GM19455 (cell line): ENCODE measurements around the gene CFAP97.
A peak's percentile ranks its signal among the peaks of the same experiment; 100 is the strongest.
"Not testable (repeated sequence)": the region's sequence is repeated elsewhere in the genome, so short reads cannot be mapped to it uniquely, and the experiment has no call there.

Experiments used
- ATAC-seq: cut with Tn5 transposase; IDR thresholded peaks from one replicate; pipeline ENCODE4 v1.9.1; 2021; ENCODE audit not compliant: unreplicated experiment

The CFAP97 gene

GRCh38 chr4:185201977-185202962 is 1.5 kb downstream of the CFAP97 start:
- no peak for ATAC-seq

DNA sequence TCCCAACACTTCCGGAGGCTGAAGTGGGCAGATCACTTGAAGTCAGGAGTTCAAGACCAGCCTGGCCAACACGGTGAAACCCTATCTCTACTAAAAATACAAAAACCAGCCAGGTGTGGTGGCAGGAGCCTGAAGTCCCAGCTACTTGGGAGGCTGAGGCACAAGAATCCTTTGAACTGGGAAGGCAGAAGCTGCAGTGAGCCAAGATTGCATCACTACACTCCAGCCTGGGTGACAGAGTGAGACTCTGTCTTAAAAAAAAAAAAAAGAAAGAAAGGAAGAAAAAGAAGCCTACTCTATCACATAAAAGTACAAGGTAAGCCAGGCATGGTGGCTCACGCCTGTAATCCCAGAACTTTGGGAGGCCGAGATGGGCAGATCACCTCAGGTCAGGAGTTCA is 5.6 kb downstream of the CFAP97 start:
- ATAC-seq, result not testable (repeated sequence)

DNA sequence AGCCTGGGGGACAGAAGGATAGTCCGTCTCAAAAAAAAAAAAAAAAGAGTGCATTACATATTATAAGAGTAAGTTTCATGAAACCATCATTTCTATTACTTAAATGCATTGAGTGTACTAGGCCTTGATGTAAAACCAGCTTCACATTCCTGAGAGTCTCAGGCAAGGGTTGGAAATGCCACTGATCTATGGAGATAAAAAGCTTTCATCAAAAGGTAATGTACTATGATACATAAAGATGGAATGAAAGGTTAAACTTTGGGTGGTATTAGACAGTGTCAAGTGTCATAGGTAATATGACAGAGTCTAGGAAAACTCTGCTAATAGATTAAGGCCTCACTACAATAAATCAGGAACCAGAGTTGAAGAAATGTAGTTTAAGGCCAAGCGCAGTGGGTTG is 7.4 kb downstream of the CFAP97 start:
- no peak for ATAC-seq

DNA sequence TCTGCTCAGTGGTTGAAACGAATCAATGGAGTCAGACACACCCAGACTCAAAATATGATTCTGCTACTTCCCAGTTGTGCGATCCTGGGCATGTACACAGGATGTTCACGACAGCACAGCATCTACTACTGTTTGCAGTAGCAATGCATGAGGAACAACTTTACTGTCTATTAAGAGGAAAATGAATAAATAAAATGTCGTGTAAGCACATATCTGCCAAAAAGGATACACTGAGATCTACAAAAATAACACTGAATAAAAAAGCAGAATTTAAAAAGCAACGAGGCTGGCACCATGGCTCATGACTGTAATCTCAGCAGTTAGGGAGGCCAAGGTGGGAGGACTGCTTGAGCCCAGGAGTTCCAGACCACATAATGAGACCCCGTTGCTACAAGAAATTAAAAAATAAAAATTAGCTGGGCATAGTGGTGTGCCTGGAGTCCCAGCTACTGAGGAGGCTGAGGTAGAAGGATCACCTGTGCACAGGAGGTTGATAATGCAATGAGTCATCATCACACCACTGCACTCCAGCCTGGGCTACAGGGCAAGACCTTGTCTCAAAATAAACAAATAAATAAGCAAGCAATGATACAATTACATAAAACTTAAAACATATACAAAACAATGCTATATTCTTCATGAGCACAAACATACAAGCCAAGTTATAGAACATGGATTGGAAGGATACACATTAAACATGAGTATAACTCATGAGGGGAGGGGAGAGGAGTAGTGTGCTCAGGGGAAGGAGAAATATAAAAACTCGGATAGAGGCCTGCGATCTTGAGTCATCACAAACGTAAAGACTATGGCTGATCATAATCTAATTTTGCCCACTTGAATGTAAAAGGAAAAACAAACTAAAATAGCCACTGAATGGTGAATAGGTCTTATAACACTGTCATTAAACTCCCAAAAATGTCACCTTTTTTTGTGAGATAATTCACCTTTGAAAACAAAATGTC is 8.6 kb downstream of the CFAP97 start:
- no peak for ATAC-seq

DNA sequence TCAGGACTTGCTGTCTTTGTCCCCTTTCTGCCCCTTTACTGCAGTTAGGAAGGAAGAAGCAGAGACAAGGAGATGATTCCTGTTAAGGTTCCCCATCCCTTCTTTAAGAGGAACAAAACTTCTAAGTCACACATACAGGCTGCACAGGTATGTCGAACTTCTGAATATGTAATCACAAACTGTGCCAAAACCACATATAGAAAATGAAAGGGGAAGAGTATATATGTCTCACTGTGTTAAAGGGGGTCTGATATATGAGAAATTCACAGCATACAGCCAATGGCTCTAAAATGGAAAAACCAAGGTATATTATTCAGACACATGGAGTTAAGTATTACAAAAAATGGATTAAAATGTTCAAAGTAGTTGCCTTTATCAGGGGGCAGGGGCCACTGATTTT is 11.7 kb downstream of the CFAP97 start:
- ATAC-seq, result peak; percentile 83

DNA sequence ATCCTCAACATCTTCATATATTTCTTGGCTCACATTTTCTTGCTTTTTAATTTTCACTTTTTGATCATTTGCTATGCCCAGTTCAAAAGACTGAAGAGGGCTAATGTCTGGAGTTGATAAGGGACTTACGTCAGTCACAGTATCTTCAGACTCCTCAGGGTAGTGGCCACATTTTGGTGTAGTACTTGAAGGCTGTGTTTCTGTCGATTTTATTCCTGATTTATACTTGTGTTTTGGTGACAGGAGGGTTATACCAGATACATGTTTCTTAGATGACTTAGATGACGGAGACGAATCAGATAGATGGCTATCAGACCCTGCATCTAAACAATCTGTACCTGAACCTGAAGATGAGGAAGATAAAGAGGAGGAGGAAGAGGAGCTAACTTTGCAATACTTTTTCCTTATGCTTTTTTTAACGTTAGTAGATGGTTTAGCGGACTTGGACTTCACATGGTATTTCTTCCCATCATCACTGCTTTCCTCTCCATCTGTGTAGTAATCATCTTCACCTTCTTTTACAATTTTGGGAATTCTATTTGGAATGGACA is 13.4 kb downstream of the CFAP97 start:
- ATAC-seq, result no peak

DNA sequence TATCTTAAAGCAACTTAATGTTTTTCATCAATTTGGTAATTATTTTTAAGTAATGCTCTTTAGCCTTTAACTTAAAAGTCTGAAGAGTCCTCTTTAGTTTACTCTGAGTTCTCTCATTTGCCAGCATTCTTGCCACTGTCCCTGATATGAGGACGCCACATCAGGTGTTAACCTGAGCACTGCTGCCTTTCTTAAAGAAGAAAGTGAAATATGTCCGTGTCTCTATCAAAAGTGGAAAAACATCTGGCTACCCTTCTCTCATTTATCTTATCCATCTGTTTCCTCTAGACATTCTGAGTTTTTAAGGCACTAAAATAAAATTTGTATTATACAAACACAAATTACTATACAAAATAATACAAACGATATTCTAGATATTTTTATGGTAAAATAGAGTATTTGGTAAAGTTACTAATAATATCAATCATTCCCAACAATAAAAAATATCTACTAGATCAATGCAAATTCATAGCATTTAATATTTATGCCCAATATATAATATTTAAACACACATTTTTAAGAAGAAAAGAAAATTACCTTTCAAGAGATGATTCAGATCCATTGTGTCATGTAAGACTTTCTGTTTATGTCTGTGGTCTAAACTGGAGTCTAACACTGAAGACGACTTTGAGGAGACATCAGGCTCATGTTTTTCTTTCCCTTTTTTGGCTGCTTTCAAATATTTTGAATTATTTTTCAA is 14.0 kb downstream of the CFAP97 start:
- ATAC-seq, result no peak

DNA sequence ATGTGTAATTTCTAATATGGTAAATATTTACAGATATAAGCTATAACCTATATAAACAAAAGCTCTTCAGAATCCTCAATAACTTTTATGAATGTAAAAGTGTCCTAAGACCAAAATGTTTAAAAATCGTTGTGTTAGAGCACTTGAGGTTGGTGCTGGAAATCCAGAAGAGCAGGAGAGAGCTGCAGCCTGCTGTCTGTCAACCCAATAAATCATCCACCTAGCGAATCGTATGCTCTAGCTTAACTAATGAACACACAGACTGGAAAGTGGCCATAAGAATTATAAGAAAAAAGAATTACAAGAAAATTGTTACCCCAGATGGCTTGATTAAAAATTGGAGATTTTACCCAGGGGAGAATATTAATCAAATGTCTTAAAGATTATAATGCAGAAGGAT is 17.0 kb downstream of the CFAP97 start:
- no peak for ATAC-seq

DNA sequence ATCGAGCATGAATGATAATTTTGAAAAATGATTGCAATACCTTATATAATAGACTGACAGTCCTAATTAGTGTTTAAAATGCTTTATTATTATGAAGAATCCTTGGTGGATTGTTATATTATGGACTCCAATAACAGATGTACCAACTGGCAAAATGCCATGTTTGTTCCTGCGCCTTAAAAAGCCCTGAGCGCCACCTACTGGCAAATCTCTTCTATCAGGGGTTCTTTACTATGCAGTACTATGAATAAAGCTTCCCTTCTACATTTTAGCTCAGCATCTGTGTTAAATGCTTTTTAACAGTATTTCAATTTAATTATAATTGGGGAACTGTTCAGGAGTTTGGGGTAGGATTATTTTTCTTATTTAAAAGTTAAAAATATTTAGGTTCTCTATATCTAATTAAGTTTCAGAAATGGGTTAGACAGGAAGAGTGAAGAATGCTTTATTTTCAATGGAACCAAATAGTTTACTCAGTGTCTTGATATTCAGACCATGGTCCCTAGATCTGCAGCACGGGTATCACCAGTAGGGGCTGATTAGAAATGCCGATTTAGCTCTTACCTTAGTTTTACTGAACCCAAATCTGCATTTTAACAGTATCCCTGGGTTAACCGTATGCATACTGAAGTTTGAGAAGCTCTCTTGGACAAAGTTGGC is 20.0 kb downstream of the CFAP97 start:
- ATAC-seq, result peak; percentile 59

DNA sequence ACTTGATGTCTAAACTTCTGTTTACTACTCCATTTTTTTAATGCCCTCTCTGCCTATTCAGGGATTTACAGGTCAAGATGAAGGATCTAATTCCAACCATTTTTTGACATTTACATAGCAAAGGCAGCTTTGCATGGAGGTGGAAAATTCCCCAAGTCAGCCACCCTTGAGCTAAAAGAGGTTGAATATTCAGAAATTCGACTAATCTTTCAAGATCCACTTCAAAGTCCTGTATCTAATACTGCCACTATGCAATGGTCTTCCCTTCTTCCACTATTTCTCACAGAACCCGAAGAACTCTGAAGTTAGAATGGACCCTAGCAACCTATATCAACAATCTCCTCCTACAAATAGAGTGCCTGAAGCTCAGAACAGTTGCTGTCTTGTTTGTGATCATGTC is 21.6 kb downstream of the CFAP97 start:
- ATAC-seq, result no peak

GRCh38 chr4:185179488-185179887 is 24.3 kb downstream of the CFAP97 start:
- no peak for ATAC-seq

GRCh38 chr4:185171373-185172071 is 32.3 kb downstream of the CFAP97 start:
- ATAC-seq, result peak; percentile 73

- no peak for ATAC-seq
These were observed 36.6 kb downstream of the CFAP97 start for GRCh38 chr4:185167234-185167633.

- peak; percentile 93 for ATAC-seq
These were observed 38.2 kb downstream of the CFAP97 start for GRCh38 chr4:185165605-185166063.

- ATAC-seq, result no peak
These were observed 52.5 kb downstream of the CFAP97 start for GRCh38 chr4:185151296-185151695.

DNA sequence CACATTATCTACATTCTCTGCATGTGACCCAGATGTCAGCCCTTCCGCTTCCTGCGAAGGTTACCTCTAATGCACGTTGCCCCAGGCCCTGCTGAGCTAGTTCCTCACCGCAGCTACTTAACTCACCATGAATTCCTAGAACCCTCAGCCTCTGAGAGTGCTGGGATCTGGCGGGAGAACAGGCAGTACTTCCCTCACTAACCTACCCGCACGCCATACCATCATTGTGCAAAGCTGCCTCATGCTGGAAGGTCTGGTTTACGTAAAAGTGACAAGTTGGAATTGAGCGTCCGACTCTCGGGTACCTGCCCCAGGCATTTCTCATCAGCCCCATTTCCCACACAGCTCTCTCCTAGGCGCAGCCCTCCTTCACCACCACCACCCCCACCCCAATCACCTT is 54.4 kb downstream of the CFAP97 start:
- ATAC-seq, result no peak

GRCh38 chr4:185145572-185145971 is 58.2 kb downstream of the CFAP97 start:
- ATAC-seq, result no peak

DNA sequence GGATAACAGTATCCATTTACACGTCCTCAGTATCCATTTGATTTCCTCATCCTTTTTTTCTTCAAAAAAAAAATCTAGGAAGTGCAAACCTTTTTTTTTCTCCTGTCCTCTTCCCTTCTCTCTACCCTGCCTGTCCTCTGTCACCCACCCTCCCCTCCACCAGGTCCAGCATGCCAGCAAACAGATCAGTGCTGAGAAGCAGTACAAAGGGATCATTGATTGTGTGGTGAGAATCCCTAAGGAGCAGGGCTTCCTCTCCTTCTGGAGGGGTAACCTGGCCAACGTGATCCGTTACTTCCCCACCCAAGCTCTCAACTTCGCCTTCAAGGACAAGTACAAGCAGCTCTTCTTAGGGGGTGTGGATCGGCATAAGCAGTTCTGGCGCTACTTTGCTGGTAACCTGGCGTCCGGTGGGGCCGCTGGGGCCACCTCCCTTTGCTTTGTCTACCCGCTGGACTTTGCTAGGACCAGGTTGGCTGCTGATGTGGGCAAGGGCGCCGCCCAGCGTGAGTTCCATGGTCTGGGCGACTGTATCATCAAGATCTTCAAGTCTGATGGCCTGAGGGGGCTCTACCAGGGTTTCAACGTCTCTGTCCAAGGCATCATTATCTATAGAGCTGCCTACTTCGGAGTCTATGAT is 59.1 kb downstream of the CFAP97 start:
- no peak for ATAC-seq

DNA sequence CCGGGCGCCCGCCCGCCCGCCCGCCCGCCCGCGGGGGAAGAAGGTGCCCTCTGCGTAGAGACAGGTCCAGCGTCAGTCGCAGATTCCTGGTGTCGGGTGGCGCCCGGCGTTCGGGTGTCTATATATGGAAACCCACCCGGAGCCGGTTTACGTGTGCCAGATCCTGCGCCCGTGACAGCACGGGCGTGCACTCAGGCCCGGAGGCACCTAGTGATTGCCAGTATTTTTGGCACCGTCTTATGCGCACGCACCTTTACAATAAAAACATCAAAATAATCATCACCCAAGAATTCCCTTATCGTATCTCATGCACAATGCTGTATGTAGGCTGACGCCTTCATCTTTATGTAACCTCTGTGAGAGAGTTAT is 60.2 kb downstream of the CFAP97 start:
- ATAC-seq, result peak; percentile 31
